Myocyte (in vitro differentiated cells): Measurements from ENCODE around the gene TMEM178B. TPM values are rescaled to one million over a fixed set of nuclear protein-coding genes. Genes with fewer than 3 reads are reported as not detected.
"Not testable (repeated sequence)": the region's sequence is repeated elsewhere in the genome, so short reads cannot be mapped to it uniquely, and the experiment has no call there.

Source experiments
- DNase-seq: peaks from one replicate; pipeline ENCODE4 v3.0.0-alpha.2; 2012; ENCODE audit warnings: low read depth
- polyA plus RNA-seq: library from polyadenylated mRNA; unstranded; fragments of >200 nt; gene quantifications from one replicate; pipeline ENCODE4 v1.2.1, GENCODE V29; 2012; ENCODE audit warnings: missing spikeins
- total RNA-seq: library from RNA; depleted of rRNA; stranded (reverse); fragments of >200 nt; gene quantifications from 2 replicates; pipeline ENCODE4 v1.2.3, GENCODE V29; 2014

Gene TMEM178B
- 6.8 and 8.9 TPM in 2 replicates for total RNA-seq
- 9.2 TPM for polyA plus RNA-seq

- peak; percentile 33 for DNase-seq
Observed at GRCh38 chr7:141073641-141074161, at the start of gene TMEM178B. Gene TMEM178B, plus strand, starts transcription at chr7:141074064.

DNA sequence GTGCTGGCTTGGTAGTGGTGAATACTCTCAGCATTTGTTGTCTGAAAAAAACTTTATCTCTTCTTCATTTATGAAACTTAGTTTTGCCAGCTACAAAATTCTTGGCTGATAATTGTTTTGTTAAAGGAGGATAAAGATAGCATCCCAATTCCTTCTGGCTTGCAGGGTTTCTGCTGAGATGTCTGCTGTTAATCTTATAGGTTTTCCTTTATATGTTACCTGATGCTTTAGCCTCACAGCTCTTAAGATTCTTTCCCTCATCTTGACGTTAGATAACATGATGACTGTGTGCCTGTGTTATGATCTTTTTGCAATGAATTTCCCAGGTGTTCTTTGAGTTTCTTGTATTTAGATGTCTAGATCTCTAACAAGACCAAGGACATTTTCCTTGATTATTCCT lies 49.2 kb upstream of the TMEM178B start:
- DNase-seq, result no peak

- DNase-seq, result no peak
Observed at GRCh38 chr7:141027043-141027442, 46.8 kb upstream of the TMEM178B start.

DNA sequence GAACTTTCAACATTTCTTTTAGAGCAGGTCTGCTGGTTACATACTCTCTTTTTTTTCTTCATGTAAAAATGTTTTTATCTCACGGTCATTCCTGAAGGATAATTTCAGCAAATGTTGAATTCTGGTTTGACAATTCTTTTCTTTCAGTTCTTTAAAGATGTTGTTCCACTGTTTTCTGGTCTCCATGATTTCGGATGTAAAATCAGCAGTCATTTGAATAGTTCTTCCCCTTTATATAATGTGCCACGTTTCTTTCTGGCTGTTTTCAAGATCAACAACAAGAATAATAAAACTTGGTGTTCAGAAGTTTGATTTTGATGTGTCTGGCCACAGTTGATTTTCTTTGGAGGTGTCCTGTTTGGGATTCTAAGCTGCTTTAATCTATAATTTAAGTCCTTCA lies 45.1 kb upstream of the TMEM178B start:
- DNase-seq, result no peak

GRCh38 chr7:141032539-141033323 lies 41.1 kb upstream of the TMEM178B start:
- DNase-seq, result not testable (repeated sequence)

DNA sequence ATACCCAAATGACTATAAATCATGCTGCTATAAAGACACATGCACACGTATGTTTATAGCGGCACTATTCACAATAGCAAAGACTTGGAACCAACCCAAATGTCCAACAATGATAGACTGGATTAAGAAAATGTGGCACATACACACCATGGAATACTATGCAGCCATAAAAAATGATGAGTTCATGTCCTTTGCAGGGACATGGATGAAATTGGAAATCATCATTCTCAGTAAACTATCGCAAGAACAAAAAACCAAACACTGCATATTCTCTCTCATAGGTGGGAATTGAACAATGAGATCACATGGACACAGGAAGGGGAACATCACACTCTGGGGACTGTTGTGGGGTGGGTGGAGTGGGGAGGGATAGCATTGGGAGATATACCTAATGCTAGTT lies 35.8 kb upstream of the TMEM178B start:
- not testable (repeated sequence) for DNase-seq

DNA sequence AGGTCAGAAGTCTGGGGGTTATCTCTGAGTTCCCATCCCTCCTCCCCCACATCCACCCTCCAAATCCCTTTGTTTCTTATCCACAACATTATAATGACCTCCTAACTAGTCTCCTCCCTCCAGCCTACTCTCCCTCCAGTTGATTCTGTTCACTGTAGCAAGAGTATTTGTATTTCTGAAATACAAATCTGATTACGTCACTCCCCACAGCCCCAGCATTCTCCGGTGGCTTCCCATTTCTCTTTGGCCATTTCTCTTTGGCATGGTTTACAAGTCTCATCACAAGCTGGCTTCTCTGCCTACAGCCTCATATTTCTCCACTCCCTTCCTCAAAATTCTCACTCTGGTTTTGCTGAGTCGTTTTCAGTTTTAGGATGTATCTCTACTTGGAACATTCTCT lies 34.5 kb upstream of the TMEM178B start:
- DNase-seq, result peak; percentile 79

- no peak for DNase-seq
Observed at GRCh38 chr7:141042222-141043193, 31.4 kb upstream of the TMEM178B start.

DNA sequence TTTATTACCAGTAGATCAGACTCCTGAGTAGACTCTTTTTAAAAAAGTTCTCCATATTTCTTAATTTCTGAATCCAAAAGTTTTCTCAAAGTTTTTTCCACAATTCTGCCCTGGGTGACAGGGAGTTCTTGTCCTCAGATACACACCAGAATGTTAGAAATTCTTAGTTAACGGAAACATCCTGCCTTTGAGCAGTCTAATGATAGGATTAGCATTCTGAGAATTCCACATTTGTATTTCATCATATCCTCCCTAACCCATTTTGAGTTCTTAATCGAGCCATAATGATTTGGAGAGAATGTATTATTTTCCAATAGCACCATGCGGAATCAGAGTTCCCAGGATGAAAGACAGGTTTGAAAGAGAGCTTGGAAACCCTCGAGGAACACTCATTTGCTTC lies 30.2 kb upstream of the TMEM178B start:
- no peak for DNase-seq

DNA sequence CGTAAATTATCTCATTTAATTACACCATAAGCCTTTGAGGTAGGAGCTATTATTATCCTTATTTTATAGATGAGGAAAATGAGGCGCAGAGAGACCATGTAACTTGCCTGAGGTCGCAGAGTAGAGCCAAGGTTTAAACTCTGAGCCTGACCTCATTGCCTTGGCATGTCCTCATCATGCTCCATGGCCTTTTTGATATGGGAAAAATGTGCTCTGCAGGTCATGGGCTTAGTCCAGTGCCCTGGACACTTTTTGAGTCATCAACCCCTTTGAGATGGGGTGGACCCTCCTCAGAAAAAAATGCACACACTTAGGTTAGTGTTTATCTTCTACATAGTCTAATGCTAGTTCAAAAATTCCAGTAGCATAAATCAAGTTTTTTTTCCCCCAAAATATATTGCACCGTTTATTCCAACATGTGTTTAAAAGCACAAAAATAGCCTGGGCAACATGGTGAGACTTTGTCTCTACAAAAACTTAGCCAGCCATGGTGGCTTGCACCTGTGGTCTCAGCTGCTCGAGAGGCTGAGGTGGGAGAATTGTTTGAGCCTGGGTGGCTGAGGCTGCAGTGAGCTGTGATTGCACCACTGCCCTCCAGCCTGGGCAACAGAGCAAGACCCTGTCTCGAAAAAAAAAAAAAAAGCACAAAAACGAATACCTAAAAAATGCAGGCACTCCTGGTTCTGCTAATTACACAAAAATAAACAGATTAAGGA lies 28.6 kb upstream of the TMEM178B start:
- DNase-seq, result peak; percentile 94

GRCh38 chr7:141045842-141046620 lies 27.8 kb upstream of the TMEM178B start:
- peak; percentile 89 for DNase-seq

DNA sequence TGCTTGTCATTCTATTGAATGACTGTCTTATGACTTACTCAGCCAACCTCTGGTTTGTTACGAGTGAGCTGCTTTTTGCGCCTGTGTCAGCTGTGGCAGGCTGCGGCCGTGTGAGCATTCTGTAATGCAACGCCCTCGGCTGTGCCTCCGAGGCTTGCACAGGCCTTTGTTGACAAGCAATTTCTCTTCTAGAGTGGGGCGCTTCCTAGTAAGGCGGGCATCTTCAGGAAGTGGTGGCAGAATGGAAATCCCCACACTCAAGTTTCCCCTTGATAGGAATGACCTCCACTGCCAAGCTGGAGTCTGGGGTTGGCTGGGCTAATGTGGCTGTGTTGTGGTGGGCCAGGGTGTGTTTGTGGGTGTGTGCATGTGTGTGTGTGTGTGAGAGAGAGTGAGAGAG lies 20.2 kb upstream of the TMEM178B start:
- DNase-seq, result peak; percentile 93

- no peak for DNase-seq
Observed at GRCh38 chr7:141055146-141055545, 18.7 kb upstream of the TMEM178B start.

DNA sequence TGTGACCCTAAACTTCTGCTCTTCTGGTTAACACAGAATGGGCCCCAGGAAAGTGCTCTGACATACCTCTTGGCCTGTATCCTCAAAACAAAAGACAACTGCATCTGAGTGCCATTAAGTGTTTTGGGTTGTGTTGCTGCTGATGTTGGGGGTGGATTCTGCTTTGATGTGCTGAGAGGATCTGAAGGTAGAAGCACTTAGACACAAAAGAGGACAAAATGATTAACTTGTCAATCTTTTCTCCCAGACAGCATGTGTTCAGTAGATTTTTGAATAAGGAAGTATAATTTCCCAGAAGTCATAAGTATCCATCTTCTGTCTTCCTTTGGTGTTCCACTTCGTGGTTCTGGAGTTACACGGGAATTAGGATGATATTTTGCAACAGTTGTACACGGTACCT lies 16.1 kb upstream of the TMEM178B start:
- DNase-seq, result no peak

DNA sequence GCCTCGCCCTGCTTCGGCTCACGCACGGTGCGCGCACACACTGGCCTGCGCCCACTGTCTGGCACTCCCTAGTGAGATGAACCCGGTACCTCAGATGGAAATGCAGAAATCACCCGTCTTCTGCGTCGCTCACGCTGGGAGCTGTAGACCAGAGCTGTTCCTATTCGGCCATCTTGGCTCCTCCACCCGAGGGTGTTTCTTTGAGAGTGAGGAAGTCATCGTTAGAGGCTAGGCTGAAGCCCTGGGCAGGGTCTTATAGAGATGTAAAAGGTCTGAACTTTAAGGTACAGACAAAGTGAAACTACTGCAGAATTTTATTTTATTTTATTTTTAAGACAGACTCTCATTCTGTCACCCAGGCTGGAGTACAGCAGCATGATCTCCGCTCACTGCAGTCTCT lies 6.0 kb upstream of the TMEM178B start:
- not testable (repeated sequence) for DNase-seq

- DNase-seq, result peak; percentile 73
Observed at GRCh38 chr7:141071260-141071854, 2.5 kb upstream of the TMEM178B start.

DNA sequence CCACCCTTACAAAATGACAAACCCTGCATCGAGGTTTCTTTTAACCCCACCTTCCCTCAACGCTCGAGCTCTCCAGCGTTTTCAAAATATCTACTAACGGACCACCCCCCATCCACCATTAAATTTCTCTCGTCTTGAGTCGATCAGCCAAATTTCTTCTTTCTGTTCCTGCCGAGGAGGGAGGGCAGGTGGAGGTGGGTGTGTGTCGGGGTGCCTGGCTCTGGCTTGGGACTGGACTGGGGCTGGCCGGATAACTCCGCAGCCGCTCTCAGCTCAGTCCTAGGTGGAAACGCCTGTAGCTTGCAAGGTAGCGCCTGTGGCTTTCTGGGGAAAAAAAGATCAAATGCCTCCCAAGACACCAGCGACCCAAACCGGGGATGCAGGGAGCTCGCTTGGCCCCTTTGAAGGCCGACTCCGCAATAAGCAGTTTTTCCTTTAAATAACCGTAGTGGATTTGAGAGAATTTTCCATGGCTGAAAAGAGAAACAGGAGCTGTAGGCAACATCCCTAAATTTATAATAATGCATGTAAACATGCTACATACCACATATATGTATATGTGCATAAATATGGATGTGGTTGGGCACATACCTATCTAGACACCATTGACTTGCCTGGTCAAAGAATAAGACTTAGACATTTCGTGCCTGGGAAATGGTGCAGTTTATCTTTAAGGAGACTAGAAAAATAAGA lies 1.9 kb upstream of the TMEM178B start:
- DNase-seq, result no peak

DNA sequence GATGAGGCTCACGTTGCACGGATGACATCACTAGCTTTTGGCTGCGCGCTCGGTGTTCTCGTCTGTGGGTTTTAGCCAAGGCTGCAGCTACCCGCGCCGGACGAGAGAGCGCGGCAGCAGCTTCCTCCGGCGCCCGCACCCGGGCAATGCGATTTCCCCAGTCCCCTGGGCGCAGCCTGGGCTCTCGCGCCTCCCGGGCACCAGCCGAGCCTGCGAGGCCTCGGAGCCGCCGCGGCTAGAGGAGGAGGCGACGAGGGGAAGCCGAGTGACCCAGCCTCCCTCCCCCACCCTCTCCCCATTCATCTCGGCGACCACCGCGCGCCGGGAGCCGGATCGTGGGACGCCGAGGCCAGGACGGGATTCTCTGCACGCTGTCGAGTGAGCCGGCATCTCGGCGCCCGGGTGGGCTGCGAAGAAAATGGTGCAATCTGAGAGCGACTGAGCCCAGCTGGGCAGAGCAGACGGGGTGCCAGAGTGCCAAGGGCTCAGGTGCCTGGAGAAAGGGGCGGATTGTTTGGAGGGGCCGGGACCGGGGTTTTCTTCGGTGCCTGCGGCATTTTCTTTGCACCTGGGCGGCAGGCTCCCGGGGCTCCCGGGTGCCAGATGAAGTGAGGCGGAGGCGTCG lies 1.2 kb upstream of the TMEM178B start:
- peak; percentile 91 for DNase-seq

DNA sequence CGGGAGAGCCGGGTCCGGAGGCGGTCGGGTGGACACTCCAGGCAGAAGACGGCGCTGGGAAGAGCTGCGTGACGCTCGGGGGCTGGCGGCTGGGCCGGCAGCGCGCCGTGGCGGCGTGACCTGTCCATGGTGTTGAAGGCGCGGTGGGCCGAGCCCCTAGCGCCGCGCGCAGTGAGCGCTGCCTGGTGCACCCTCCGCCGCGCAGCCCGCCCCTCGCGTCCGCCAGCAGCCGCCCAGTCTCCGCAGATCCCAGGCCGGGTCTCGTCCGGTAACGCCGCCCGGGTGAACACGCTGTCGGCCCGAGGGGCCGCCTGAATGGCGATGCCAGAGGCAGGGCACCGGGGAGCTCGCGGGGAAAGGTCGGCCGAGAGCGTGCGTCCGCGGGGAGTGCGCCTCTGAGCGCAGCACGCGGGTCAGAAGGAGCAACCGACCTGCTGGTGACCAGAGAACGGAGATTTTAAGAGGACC lies 657 bp upstream of the TMEM178B start:
- peak; percentile 61 for DNase-seq
